Skin of body (tissue), 2 donors: ENCODE results near the gene SMAP1. TPM values are rescaled to one million over a fixed set of nuclear protein-coding genes. Genes with fewer than 3 reads are reported as not detected.

Experiments
- DNase-seq: peaks from one replicate; lab custom pipeline; 2025; lab: John Stamatoyannopoulos, UW
- total RNA-seq: library from RNA; depleted of rRNA; stranded (reverse); fragments of >200 nt; gene quantifications from one replicate; pipeline ENCODE4 v1.2.3, GENCODE V29; 2014

SMAP1 gene
- total RNA-seq, 1 donor from 2014 or later, result 19.3 TPM

DNA sequence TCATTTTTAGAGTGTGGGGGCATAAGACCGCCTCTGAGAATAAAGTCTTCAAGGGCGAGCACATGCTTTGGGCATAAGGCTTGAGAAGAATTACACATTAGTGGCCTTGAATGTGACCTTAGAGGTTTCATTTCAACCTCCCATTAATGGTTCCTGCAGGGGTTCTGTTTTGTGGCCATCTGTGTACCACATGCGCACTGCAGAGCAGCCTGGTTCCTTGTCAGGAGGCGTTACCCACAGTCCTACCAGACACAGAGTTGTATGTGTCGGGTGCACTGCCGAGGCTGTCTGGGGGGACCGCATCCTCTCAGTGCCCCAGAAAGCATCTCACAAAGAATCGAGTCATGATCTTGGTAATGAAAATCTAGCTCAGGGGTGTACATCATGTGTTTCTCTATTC, 173.4 kb downstream of the SMAP1 start:
- peak; percentile 28 for DNase-seq

DNA sequence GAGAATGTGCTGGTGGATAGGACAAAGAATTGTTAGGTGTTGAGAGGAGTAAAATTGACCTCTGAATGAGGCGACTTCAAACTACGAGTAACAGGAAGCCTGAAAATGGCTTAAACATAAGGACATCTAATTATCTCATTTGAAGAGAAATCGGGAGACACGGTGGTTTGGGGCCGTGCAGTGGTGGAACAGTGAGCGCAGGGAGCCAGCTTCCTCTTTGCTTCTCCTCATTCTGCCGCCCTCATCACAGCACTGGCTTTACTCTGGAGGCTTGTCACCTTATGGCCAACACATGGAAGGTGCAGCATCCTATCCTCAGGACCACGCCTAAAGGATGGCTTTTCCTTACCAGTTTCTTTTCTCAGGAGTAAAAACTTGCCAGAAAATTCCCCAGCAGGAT, 174.9 kb downstream of the SMAP1 start:
- DNase-seq, result no peak

DNA sequence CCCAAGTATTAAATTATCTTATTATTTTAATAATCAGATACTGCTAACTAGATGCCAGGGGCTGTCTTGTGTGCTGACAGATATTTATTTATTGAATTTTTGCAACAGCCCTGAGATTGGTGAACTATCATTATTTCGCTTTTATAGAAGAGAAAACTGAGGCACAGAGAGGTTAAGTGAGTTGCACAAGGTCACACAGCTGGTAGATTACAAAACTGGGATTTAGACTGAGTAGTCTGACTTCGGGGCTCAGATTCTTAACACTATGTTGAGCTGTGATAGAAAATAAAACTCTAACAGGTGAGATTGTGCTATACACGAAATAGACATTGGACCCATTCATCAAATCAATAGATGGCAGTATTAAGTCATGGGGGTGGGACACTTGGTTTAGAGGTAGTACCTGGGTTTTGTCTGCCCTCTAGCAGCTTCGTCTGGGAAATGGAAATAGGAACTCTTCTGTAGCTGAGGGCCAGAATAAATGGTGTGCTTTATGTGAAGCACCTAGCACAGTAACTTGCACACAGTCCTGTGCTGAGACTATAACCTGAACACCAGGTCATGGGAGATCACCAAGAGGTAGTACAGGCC, 175.7 kb downstream of the SMAP1 start:
- no peak for DNase-seq

DNA sequence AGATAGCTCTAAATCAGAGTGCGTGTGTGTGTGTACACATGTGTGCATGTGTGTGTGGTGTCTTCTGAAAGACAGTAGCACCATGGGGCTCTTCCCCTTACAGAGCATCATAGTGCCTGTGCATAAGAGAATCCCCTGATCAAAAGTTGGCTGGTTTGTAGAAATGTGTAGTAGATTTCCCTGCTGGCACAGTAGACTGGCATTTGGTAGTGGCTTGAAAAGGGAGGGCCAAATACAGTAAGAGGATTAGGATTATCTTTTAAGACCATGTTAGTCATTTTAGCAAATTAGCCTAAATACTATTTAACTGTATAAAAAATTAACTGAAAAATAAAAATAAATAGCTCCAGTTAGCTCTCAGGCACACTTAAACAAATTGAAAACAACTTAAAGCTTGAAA, 176.6 kb downstream of the SMAP1 start:
- DNase-seq, result no peak

DNA sequence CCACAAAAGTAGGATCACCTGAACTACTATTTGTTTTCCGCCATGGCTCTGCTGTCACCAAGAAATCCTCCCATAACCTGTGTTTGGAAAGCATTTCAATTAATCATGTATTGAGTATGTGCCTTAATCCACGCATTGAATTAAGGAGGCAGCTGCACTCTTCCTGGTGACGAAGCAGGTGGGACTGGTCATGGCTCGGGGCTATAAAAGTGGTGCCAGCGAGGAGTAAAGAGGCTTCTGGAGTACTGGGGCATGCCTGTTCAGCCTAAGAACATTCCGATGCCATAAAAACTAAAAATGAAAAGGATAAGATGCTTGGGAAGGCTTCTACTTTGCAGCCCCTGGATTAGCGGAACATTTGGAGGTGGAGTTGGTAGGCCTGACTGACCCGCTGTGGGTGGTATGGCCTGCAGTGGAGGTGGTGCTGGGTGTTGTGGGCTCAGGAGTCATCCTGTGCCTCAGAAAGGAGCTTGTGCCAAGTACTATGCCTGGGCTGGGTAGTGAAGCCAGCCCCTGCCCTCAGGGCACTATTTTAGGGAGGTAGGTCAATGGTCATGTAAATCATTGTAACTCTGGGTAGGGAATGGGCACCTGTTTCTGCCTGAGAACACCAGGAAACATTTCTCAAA, 178.6 kb downstream of the SMAP1 start:
- no peak for DNase-seq

DNA sequence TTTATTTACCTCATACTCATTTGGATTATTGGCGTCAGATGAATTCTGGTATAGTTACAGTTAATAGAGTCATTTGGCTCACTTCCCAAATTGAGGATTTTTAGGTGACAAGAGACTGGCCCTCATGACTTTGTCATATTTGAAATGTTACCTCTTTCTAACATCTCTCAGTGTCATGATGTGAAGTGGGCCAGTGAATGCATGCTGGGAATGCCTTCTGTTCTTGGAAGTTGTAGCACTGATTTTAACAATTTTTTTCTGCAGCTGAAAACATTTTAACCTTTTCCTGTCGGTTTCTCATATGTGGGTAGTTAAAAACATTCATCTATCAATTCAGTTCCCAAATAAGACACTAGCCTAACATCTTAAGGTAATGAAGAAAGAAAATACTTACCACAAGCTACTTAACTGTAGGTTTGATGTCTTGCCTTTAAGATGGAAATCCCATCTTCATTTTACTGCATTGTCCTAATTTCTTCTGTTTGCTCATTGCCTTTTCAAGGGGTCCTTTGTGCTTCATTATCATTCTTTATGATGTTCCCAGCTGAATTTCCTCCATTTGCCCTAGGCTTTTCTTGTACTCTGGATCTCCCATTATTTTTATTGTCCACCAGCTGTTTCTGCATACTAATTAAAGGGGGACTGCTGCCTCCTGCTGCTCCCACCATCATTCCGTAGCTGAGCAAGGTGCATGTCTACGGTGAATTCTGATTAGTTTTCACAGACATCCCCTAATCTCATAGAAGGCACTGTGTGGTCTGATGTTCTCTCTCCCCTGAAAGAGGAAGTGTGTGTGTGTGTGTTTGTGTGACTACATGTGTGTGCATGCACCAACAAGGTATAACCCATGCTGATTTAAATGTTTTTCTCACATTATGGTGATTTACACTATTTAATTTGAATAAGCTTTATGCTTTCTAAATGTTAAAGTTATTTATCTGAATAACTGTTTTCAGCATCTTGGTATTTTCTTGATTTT, 179.7 kb downstream of the SMAP1 start:
- no peak for DNase-seq

DNA sequence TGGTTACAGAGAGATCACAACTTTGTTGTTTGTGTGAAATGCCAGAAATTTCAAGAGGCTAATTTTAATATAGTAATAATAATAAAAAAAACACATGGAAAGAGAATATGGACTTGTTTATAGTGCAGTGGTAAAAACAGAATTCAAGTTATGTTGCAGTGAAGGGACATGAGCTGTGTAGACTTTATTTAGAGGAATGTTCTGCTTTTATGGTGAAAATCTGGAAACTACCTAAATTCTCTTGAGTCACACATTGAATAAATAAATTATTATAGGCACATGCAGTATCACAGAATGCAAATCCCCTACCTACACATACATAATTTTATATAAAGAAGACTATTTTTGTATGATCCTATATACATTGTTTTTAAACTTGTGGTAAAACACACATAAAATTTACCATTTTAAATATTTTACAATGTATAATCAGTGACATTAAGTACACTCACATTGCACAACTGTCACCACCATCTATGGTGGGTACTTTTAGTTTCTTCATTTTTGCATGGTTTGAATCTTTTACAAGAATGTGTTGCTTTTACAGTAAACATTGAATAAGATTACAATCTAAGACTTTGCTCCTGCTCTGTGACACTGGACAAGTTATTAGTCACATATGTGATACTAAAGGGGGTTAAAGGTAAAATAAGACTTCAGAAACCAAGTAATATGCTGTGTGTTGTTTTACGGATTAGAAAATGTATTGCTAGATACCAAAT, 181.8 kb downstream of the SMAP1 start:
- DNase-seq, result no peak

DNA sequence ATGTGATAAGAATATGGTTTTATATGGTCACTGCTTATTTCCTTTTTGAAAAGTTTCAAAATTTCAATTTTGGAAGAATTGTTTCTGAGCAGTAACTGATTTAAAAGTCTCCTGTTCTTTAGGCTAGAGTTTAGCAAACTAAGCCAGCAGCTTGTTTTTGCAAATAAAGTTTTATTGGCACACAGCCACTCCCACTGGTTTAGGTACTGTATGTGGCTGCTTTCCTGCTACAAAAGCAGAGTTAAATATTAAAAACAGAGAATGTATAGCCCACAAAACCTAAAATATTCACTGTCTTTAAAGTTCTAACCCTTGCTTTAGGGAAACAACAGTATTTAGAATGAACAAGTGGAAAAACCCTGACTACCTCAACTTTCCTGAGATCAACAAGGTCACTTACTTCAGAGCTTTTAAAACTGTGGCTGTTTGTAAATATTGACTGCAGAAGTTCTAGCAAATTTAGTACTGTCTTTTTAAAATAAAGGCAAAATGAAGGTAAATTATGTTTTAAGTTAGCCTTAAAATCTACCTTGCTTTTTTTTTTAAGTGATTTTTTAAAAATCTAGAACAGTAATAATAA, 185.1 kb downstream of the SMAP1 start:
- no peak for DNase-seq

DNA sequence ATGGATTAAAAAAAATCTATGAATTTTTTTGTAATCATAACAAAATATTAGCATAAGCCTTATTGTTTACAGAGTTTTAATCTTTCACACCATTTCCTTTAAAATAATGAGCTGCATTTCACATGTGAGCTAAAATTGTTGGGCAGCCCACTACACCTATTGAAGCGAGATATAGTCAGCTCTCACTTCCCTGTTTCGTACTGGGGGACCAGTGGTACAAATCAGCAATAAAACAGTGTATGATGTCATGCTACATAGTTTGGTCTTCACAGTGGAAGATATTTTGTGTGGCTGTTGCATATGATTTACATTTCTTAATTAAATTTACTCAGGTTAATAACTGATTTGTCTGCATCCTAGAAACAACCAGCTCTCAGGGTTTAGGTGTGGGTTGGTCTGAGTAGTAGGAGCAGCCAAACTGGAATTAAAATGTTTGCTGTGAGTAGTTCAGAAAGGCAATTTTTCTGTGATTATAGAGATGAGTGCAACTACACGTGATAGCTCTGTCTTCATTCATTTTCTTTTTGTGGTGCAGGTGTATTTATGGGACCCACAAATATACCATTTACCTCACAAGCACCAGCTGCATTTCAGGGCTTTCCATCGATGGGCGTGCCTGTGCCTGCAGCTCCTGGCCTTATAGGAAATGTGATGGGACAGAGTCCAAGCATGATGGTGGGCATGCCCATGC, 189.8 kb downstream of the SMAP1 start:
- no peak for DNase-seq

DNA sequence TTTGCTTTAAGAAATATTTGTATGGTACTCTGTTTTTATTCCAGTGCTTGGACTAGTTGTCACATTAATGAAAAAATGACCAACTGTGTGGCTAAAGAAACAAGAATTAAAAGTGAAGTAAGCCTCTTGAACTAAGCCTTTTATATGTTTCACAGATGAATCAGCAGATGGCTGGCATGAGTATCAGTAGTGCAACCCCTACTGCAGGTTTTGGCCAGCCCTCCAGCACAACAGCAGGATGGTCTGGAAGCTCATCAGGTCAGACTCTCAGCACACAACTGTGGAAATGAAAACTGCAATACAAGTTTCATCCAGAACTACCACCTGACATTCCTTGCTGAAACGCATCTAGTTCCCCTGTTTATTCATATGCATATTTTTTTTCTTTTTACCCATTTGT, 192.4 kb downstream of the SMAP1 start:
- no peak for DNase-seq

DNA sequence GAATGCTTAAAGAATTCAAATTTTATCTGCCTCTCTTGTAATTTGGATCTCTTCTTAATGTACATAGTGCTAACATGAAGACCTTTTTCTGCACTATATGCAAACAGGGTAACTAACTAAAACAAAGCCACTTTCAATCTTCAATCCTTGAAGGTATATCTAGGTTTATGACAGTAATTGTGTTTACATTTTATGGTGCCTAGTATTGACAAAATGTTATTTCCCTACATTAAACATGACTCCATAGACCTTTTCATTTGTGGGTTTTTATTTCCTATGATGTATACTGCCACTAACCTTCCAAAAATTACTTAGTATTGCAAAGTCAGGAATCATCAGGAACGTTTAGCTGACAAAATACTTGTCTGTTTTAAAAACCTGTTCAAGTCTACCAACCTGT, 193.2 kb downstream of the SMAP1 start:
- no peak for DNase-seq

DNA sequence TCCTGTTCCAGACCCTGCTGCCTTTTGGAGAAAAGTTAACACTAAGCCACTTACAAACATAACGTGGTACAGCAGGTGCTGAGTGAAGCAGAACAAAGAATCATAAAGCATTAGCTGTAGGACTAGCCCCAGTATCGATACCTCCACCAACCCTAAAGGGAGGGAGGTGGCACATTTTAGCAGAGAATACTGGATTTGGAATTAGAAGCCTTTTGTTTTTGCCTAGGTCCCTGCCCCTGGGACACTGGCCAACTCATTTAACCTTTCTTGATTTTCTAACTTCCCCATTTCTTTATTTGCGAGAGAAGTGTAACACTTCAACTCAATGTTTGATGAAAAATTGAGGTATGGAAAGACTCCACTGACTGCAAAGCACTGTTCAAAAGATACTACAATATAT, 195.7 kb downstream of the SMAP1 start:
- no peak for DNase-seq

DNA sequence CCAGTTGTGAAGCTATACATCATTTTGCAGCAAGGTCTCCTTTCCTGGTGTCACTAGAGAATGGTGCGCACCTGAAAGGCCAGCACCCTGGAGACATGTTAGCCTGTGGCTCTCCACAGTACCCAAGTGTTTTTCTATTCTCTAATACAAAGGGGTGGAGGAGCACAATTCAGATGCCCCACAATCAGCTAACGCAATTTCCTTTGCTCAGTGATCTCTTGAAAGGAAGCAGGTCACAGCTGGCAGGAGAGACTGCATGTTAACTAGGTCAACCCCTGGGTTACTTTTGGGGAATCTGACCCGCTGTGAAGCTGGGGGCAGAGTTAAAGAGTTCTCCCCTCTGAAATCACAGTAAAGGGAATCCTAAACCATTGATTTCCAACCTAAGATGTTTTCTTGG, 196.7 kb downstream of the SMAP1 start:
- DNase-seq, result no peak

DNA sequence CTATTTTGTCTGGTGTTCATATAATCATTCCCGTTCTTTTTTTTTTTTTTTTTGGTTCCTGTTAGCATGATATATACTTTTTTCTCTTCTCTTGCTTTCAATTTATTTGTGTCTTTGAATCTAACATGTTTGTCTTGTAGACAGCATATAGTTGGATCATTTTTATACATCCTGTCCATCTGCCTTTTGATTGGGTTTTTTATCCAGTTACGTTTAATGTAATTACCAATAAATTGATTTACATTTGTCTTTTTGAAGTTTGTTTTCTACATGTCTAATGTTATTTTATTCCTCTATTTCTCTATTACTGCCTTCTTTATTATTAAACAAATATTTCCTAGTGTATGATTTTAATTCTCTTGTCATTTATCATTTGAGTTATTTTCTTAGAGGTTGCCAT, 204.8 kb downstream of the SMAP1 start:
- no peak for DNase-seq

DNA sequence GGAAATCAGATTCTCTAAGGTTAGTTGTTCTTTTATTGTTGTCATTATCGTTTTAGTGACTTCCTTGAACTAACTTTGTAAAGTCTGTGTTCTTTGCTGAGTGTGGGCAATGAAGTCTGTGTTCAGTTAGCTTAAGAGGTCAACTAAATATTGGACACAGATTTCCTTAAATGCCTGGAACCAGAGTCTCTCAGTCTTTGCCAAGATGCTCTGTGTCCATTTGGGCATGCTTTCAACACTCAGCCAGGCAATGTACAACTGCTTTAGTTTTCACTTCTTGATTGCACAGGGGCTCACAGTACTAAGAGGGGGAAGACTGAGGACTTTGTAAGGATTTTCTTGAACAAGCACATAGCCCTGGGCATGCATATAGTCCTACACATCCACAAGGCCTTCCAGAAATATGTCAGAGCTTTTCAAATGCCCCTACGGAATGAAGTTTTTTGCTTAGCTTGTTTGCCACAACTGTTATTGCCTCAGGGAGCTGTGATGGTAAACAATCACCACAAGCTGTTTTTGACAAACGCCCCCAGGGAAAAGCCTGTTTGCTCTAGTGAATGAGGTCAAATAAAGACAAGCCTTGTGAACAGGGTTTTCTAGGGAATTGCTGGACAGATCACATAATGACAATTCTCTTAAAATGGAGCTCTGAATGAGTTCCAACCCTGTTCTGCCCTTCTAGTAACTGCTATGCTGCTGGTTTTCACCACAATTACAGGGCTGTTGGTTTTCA, 206.7 kb downstream of the SMAP1 start:
- no peak for DNase-seq

DNA sequence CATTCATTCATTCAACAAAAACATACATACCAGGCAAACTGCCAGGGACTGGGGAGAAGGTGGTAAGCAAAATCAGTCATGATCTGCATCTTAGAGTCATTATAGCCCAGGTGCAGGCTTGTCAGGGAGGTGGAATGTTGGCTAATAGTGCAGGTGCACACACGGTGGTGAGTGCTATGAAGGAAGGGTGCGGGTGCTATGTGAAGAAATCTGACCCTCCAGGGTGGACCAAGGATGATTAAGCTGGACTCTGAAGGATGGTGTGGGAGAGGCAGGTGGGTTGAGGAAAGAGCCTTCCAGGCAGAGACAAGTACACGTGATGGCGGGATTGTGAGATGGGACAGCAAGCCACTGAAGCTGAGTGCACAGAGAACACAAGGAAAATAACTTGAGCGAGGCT, 211.8 kb downstream of the SMAP1 start:
- no peak for DNase-seq

DNA sequence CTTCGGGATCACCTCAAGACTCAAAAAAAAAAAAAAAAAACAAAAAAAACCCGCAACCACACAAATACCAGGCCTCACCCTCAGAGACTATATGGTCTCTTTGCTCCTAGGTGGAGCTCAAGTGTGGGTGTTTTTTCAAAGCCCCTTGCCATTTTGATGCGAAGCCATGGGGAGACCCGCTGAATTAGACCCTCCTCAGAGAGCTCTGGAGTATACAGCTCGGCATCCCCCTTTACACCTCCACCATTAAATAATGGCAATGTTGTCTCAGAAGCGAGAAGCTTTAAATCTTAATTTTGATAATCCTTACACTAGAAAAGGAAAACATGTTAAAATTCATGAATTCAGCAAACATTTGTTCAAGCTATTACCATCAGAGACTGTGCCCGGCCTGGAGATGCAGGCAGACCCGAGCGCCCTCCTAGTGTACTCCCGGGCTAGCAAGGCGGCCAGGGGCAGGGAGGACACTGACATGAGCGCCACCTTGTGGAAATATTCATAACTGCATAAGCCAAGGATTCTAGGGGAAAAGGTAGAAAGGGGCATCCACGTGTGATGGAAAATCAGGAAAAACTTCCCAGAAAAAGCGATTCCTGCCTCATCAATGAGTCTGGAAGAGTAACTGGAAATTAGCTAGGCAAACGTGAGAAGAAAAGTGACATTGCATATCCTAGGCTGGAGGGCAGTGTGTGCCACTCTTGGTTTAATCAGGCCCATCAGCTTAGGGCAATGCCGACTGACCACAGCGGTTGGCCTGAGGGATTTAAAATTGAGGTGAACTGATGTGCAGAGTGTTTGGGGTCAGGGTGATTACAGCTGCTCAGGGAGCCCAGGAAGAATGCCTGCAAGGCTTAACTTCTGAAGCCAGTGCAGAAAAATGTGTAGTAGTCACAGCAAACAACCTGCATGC, 216.6 kb downstream of the SMAP1 start:
- peak; percentile 4 for DNase-seq

DNA sequence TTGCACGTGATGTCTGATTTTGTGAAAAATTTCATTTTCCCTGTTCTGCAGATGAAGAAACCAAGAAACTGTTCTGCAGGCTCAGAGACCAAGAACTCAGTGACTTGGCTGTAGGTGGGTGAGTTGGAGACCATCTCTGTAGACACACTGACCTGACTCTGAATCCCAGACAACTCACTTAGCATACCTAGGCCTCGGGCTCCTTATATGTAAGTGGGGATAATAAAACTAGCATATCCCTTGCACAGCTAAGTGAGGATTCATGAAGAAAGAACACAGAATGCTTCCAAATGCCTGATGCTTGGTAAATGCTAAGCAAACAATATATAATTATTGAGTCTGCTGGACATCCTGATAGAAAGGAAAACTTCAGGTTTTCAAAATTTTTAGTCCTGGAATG, 218.4 kb downstream of the SMAP1 start:
- DNase-seq, result no peak

DNA sequence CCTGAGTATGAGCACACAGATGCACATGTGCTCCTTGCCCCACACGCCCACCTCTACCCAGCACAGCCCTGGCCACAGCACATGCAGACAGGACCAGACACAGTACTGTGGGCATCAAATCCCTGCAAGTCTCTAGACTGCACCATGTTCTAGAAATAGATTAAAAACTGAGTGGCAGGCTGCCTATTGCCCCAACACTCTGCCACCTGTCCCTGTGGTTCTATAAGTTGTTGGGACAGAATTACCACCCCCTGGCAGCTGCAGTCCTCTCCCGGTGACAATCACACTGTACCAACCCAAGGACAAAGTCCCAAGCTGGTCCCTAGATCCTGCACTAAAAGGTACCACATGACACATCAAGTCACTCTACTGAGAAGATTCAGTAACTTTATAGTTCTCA, 219.0 kb downstream of the SMAP1 start:
- DNase-seq, result no peak
